HL-60 (cell line): ENCODE data around the gene KDELR3.

Experiments used
- DNase-seq, 2 experiments: peaks; one replicate each; pipeline ENCODE4 v3.0.0-alpha.2; 2010 to 2020; ENCODE audit warnings: low read depth in 1 of 2, low spot score in 1 of 2
- H3K27ac ChIP-seq: fragments of 250-450 bp; sonication (Bioruptor Pico); replicated peaks from 2 replicates; pipeline ENCODE4 v1.5.1; 2020; ENCODE audit warnings: mild to moderate bottlenecking, moderate library complexity
- H3K27me3 ChIP-seq: fragments of 250-450 bp; sonication (Bioruptor Pico); 2 replicates; pipeline ENCODE4 v1.5.1; 2021; ENCODE audit warnings: mild to moderate bottlenecking, moderate library complexity; ENCODE audit not compliant: insufficient read depth, poor library complexity, severe bottlenecking
- H3K4me3 ChIP-seq: replicated peaks from 2 replicates; pipeline ENCODE4 v1.5.1; 2011; ENCODE audit warnings: mild to moderate bottlenecking, control low read depth, low read length; ENCODE audit not compliant: insufficient read depth
- CTCF ChIP-seq: IDR thresholded peaks from one replicate; pipeline ENCODE4 v1.5.1; 2011; ENCODE audit warnings: low read length, control low read depth, inconsistent platforms; ENCODE audit not compliant: insufficient read depth
- GABPA ChIP-seq: IDR thresholded peaks from 2 replicates; pipeline ENCODE4 v1.6.1; 2012; ENCODE audit warnings: low read depth
- POLR2AphosphoS5 ChIP-seq: IDR thresholded peaks from 2 replicates; pipeline ENCODE4 v1.6.1; 2012; ENCODE audit warnings: low read depth
- REST ChIP-seq: IDR thresholded peaks from 2 replicates; pipeline ENCODE4 v1.6.1; 2012; ENCODE audit warnings: low read depth; ENCODE audit not compliant: insufficient replicate concordance
- SPI1 ChIP-seq: IDR thresholded peaks from 2 replicates; pipeline ENCODE4 v1.6.1; 2012; ENCODE audit warnings: low read depth, mild to moderate bottlenecking, borderline replicate concordance

KDELR3 gene

GRCh38 chr22:38455530-38456271 is 12.2 kb upstream of the KDELR3 start:
- H3K27ac ChIP-seq: no peak overlapping the region
- TF ChIP-seq CTCF (no peak), SPI1 (no peak), GABPA (no peak), REST (no peak), POLR2AphosphoS5 (no peak)
- H3K27me3 ChIP-seq: peaks cover 48% of the 10 kb centered on the region
- H3K4me3 ChIP-seq: peak overlapping the region; percentile 19; the same call in 1 of the 2 replicates
- DNase-seq: no peak

- no peak overlapping the region for H3K4me3 ChIP-seq
- no peak for DNase-seq
- TF ChIP-seq GABPA (no peak), POLR2AphosphoS5 (no peak), REST (no peak), SPI1 (no peak), CTCF (no peak)
- no peak overlapping the region for H3K27ac ChIP-seq
- peaks cover 48% of the 10 kb centered on the region for H3K27me3 ChIP-seq
Measured at GRCh38 chr22:38456272-38456835, 11.5 kb upstream of the KDELR3 start.

GRCh38 chr22:38456841-38457699 is 10.8 kb upstream of the KDELR3 start:
- Histone ChIP-seq H3K27me3 (peaks cover 48% of the 10 kb centered on the region), H3K27ac (no peak overlapping the region), H3K4me3 (no peak overlapping the region)
- DNase-seq: no peak
- no peak for TF ChIP-seq SPI1
- no peak for TF ChIP-seq CTCF
- TF ChIP-seq REST: no peak
- no peak for TF ChIP-seq GABPA
- TF ChIP-seq POLR2AphosphoS5: no peak
